Glutamatergic neuron (in vitro differentiated cells): ENCODE measurements around the gene MARCHF2. TPM values are rescaled to one million over a fixed set of nuclear protein-coding genes. Genes with fewer than 3 reads are reported as not detected.
"Not testable (repeated sequence)": the region's sequence is repeated elsewhere in the genome, so short reads cannot be mapped to it uniquely, and the experiment has no call there.

Source experiments
- DNase-seq: peaks from one replicate; pipeline ENCODE4 v3.0.0; 2022
- H3K27ac Mint-ChIP-seq: one replicate; pipeline ENCODE4 v1.8.0; 2020; ENCODE audit warnings: mild to moderate bottlenecking, mixed read lengths, inconsistent platforms; ENCODE audit not compliant: unreplicated experiment
- H3K27me3 Mint-ChIP-seq: one replicate; pipeline ENCODE4 v1.8.0; 2020; ENCODE audit warnings: mild to moderate bottlenecking, moderate library complexity, mixed read lengths, inconsistent platforms; ENCODE audit not compliant: unreplicated experiment
- H3K36me3 Mint-ChIP-seq: one replicate; pipeline ENCODE4 v1.8.0; 2020; ENCODE audit warnings: mild to moderate bottlenecking, mixed read lengths, inconsistent platforms; ENCODE audit not compliant: unreplicated experiment
- H3K4me1 Mint-ChIP-seq: one replicate; pipeline ENCODE4 v1.8.0; 2020; ENCODE audit warnings: mild to moderate bottlenecking, low read depth, mixed read lengths, inconsistent platforms; ENCODE audit not compliant: unreplicated experiment
- H3K4me3 Mint-ChIP-seq: one replicate; pipeline ENCODE4 v1.8.0; 2020; ENCODE audit warnings: mild to moderate bottlenecking, mixed read lengths, inconsistent platforms; ENCODE audit not compliant: unreplicated experiment
- H3K9me3 Mint-ChIP-seq: one replicate; pipeline ENCODE4 v1.8.0; 2020; ENCODE audit warnings: mild to moderate bottlenecking, moderate library complexity, mixed read lengths, inconsistent platforms; ENCODE audit not compliant: unreplicated experiment
- CTCF ChIP-seq: fragments of 200-600 bp; sonication (generic); IDR thresholded peaks from one replicate; pipeline ENCODE4 v1.5.0; 2021; ENCODE audit not compliant: partially characterized antibody, unreplicated experiment
- total RNA-seq: library from RNA; stranded (reverse); fragmentation: NEBNext Ultra II Directional; extraction: Animal tissue kit (Norgen Biotek cat#: 25700); gene quantifications from one replicate; pipeline ENCODE4 v1.2.1, GENCODE V29; 2021; ENCODE audit not compliant: unreplicated experiment

Gene MARCHF2
- total RNA-seq, 1 donor from 2014 or later, result 47.7 TPM

- H3K27me3 Mint-ChIP-seq, result peaks cover 1% of the 10 kb centered on the region
- H3K9me3 Mint-ChIP-seq, result peaks cover 5% of the 10 kb centered on the region
- no peaks in the 10 kb centered on the region for H3K4me1 Mint-ChIP-seq
- H3K27ac Mint-ChIP-seq, result no peak overlapping the region
- no peak overlapping the region for H3K4me3 Mint-ChIP-seq
- DNase-seq, result no peak
- H3K36me3 Mint-ChIP-seq, result no peaks in the 10 kb centered on the region
- no peak for TF ChIP-seq CTCF
These were observed 8.5 kb upstream of the MARCHF2 start for GRCh38 chr19:8404391-8405151.

GRCh38 chr19:8410718-8411117 is 2.4 kb upstream of the MARCHF2 start:
- H3K36me3 Mint-ChIP-seq, H3K27ac Mint-ChIP-seq, H3K27me3 Mint-ChIP-seq, DNase-seq, H3K4me1 Mint-ChIP-seq, H3K4me3 Mint-ChIP-seq, H3K9me3 Mint-ChIP-seq: not testable (repeated sequence)

GRCh38 chr19:8413629-8413995 is 507 bp downstream of the MARCHF2 start:
- no peak for TF ChIP-seq CTCF
- H3K4me1 Mint-ChIP-seq, result no peaks in the 10 kb centered on the region
- no peak for DNase-seq
- H3K4me3 Mint-ChIP-seq, result peak overlapping the region; percentile 80
- no peak overlapping the region for H3K27ac Mint-ChIP-seq
- peaks cover 4% of the 10 kb centered on the region for H3K27me3 Mint-ChIP-seq
- no peaks in the 10 kb centered on the region for H3K36me3 Mint-ChIP-seq
- H3K9me3 Mint-ChIP-seq, result peaks cover 4% of the 10 kb centered on the region

- Mint-ChIP-seq H3K36me3 (no peaks in the 10 kb centered on the region), H3K27ac (no peak overlapping the region), H3K4me3 (no peak overlapping the region), H3K27me3 (peaks cover 4% of the 10 kb centered on the region), H3K4me1 (no peaks in the 10 kb centered on the region), H3K9me3 (peaks cover 4% of the 10 kb centered on the region)
- DNase-seq, result no peak
- TF ChIP-seq CTCF, result no peak
These were observed 3.7 kb downstream of the MARCHF2 start for GRCh38 chr19:8416796-8417195.

- no peak for DNase-seq
- Mint-ChIP-seq H3K9me3 (peaks cover 1% of the 10 kb centered on the region), H3K27ac (no peak overlapping the region), H3K4me1 (no peaks in the 10 kb centered on the region), H3K36me3 (no peaks in the 10 kb centered on the region), H3K4me3 (no peak overlapping the region), H3K27me3 (peaks cover 6% of the 10 kb centered on the region)
- no peak for TF ChIP-seq CTCF
These were observed 8.7 kb downstream of the MARCHF2 start for GRCh38 chr19:8421484-8422461.
